ENCODE results near the gene DRC1.

DRC1 gene

DNA sequence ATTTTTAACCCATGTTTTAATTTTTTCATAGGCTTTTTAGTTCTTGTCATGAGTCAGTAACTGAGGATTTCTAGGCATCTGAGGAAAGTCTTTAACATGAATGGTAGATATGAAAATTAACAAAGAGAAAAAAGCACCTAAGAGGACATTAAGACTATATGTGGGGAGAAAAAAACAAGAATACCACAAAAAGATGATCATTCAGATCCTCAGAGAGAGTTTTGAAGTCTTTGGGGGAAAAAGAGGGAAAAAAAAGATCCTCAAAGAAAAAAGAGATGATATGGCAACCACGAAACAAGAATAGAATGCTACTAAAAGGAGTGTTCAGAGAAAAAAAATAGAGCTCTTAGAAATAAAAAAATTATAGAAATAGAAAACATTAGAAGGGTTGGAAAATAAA lies 8.1 kb downstream of the DRC1 start:
- no peak overlapping the region for H3K4me3 ChIP-seq (ENCODE audit: low read length)
- no peaks in the 10 kb centered on the region for H3K79me2 ChIP-seq (ENCODE audit: low read length)
- no peaks in the 10 kb centered on the region for H4K20me1 ChIP-seq (ENCODE audit: insufficient read depth, low read length)
- H3K9me3 ChIP-seq (replicated peaks; ENCODE audit: insufficient read depth, low read length): no peaks in the 10 kb centered on the region
- no peak overlapping the region for H3K4me2 ChIP-seq (ENCODE audit: low read depth, low read length)
- peaks cover 11% of the 10 kb centered on the region; the same call in 1 of the 2 replicates for H3K4me1 ChIP-seq (ENCODE audit: low read length)
- H3K9me2 ChIP-seq (replicated peaks; ENCODE audit: insufficient read depth, low read length): no peaks in the 10 kb centered on the region
- no peaks in the 10 kb centered on the region for H3K27me3 ChIP-seq (replicated peaks; ENCODE audit: insufficient read depth, low read length)
- H3F3A ChIP-seq (ENCODE audit: insufficient read depth, low read length): peaks cover 9% of the 10 kb centered on the region; the same call in 1 of the 2 replicates
- no peak overlapping the region for H2AFZ ChIP-seq (ENCODE audit: low read length)
- TF ChIP-seq, protein P1, sequence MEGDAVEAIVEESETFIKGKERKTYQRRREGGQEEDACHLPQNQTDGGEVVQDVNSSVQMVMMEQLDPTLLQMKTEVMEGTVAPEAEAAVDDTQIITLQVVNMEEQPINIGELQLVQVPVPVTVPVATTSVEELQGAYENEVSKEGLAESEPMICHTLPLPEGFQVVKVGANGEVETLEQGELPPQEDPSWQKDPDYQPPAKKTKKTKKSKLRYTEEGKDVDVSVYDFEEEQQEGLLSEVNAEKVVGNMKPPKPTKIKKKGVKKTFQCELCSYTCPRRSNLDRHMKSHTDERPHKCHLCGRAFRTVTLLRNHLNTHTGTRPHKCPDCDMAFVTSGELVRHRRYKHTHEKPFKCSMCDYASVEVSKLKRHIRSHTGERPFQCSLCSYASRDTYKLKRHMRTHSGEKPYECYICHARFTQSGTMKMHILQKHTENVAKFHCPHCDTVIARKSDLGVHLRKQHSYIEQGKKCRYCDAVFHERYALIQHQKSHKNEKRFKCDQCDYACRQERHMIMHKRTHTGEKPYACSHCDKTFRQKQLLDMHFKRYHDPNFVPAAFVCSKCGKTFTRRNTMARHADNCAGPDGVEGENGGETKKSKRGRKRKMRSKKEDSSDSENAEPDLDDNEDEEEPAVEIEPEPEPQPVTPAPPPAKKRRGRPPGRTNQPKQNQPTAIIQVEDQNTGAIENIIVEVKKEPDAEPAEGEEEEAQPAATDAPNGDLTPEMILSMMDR (IDR thresholded peaks at IDR 0.05; ENCODE audit: low read length): no peak
- TF ChIP-seq EZH2 (optimal IDR thresholded peaks at IDR 0.05; ENCODE audit: low read depth, low read length): no peak
- TF ChIP-seq EZH2phosphoT487 (IDR thresholded peaks at IDR 0.05; ENCODE audit: low read length): no peak
- H3K9ac ChIP-seq (ENCODE audit: low read length): no peak overlapping the region
- no peaks in the 10 kb centered on the region for H3K36me3 ChIP-seq (replicated peaks; ENCODE audit: insufficient read depth, low read length)
- no peak overlapping the region for H3K27ac ChIP-seq (ENCODE audit: low read length)
- DNase-seq: no peak

- no peak for DNase-seq
- Histone ChIP-seq H3K36me3 (replicated peaks; ENCODE audit: insufficient read depth, low read length) (no peaks in the 10 kb centered on the region), H3K4me1 (ENCODE audit: low read length) (peaks cover 11% of the 10 kb centered on the region; the same call in 1 of the 2 replicates), H3K4me3 (ENCODE audit: low read length) (no peak overlapping the region), H3K4me2 (ENCODE audit: low read depth, low read length) (no peak overlapping the region), H4K20me1 (ENCODE audit: insufficient read depth, low read length) (no peaks in the 10 kb centered on the region), H3K9me3 (replicated peaks; ENCODE audit: insufficient read depth, low read length) (no peaks in the 10 kb centered on the region), H3F3A (ENCODE audit: insufficient read depth, low read length) (peaks cover 9% of the 10 kb centered on the region; the same call in 1 of the 2 replicates), H3K27ac (ENCODE audit: low read length) (no peak overlapping the region), H3K27me3 (replicated peaks; ENCODE audit: insufficient read depth, low read length) (no peaks in the 10 kb centered on the region), H3K9me2 (replicated peaks; ENCODE audit: insufficient read depth, low read length) (no peaks in the 10 kb centered on the region), H3K9ac (ENCODE audit: low read length) (no peak overlapping the region), H3K79me2 (ENCODE audit: low read length) (no peaks in the 10 kb centered on the region), H2AFZ (ENCODE audit: low read length) (peak overlapping the region; percentile 19; the same call in 1 of the 2 replicates)
- TF ChIP-seq EZH2 (optimal IDR thresholded peaks at IDR 0.05; ENCODE audit: low read depth, low read length) (no peak), EZH2phosphoT487 (IDR thresholded peaks at IDR 0.05; ENCODE audit: low read length) (no peak)
- TF ChIP-seq, protein P1 (IDR thresholded peaks at IDR 0.05; ENCODE audit: low read length): no peak
These were observed 9.1 kb downstream of the DRC1 start for GRCh38 chr2:26410764-26411243.

DNA sequence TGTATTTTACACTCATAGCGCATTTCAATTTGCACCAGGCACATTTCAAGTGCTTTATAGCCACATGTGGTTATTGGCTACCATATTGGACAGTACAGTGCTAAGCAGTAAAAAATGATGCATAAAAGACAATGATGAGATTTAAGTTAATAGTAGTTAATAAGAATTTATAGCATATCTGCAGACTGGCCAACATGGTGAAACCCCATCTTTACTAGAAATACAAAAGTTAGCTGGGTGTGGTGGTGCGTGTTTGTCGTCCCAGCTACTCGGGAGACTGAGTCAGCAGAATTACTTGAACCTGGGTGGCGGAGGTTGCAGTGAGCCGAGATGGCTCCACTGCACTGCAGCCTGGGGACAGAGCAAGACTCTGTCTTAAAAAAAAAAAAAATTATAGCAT lies 9.7 kb downstream of the DRC1 start:
- H3K27me3 ChIP-seq (replicated peaks; ENCODE audit: insufficient read depth, low read length): no peaks in the 10 kb centered on the region
- no peaks in the 10 kb centered on the region for H3K79me2 ChIP-seq (ENCODE audit: low read length)
- H3K9me3 ChIP-seq (replicated peaks; ENCODE audit: insufficient read depth, low read length): no peaks in the 10 kb centered on the region
- H3K4me3 ChIP-seq (ENCODE audit: low read length): peak overlapping the region; percentile 51; the same call in 1 of the 2 replicates
- H3K4me2 ChIP-seq (ENCODE audit: low read depth, low read length): peak overlapping the region; percentile 89; the same call in 1 of the 2 replicates
- TF ChIP-seq EZH2 (optimal IDR thresholded peaks at IDR 0.05; ENCODE audit: low read depth, low read length) (no peak), EZH2phosphoT487 (IDR thresholded peaks at IDR 0.05; ENCODE audit: low read length) (no peak)
- TF ChIP-seq, protein P1 (IDR thresholded peaks at IDR 0.05; ENCODE audit: low read length): no peak
- no peaks in the 10 kb centered on the region for H3K9me2 ChIP-seq (replicated peaks; ENCODE audit: insufficient read depth, low read length)
- H3K4me1 ChIP-seq (ENCODE audit: low read length): peaks cover 11% of the 10 kb centered on the region; the same call in 1 of the 2 replicates
- H2AFZ ChIP-seq (ENCODE audit: low read length): peak overlapping the region; percentile 88
- no peaks in the 10 kb centered on the region for H4K20me1 ChIP-seq (ENCODE audit: insufficient read depth, low read length)
- peaks cover 9% of the 10 kb centered on the region; the same call in 1 of the 2 replicates for H3F3A ChIP-seq (ENCODE audit: insufficient read depth, low read length)
- no peak for DNase-seq
- H3K27ac ChIP-seq (ENCODE audit: low read length): peak overlapping the region; percentile 58; the same call in 1 of the 2 replicates
- no peaks in the 10 kb centered on the region for H3K36me3 ChIP-seq (replicated peaks; ENCODE audit: insufficient read depth, low read length)
- no peak overlapping the region; the same call in 1 of the 2 replicates for H3K9ac ChIP-seq (ENCODE audit: low read length)
